Measurements from ENCODE around the gene PTPRC. TPM values are rescaled to one million over a fixed set of nuclear protein-coding genes. Genes with fewer than 3 reads are reported as not detected.

Gene PTPRC
- total RNA-seq, 3 donors from 2014 or later (not counting 1 experiment from before 2014, with no cell fraction given) = 1,142 to 1,334 (median 1,200) TPM

DNA sequence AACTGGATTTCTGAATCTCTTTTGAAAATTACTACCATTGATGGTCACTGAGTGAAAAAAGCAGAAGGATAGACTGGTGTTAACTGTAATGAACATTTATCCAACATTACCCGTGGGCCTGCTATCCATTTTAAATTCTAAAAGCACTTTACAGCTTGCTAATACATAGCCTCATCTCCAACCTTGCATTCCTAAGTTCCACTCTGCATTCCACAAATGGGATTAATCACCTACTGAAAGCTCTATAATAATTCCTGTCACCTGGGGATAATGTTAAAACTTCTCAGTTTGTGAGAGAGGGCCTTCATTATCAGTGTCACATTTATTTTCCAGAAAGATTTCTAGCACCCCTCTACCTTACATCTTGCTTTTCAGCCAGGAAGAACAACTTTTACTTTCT is 38.2 kb downstream of the PTPRC start:
- TF ChIP-seq, protein P1, sequence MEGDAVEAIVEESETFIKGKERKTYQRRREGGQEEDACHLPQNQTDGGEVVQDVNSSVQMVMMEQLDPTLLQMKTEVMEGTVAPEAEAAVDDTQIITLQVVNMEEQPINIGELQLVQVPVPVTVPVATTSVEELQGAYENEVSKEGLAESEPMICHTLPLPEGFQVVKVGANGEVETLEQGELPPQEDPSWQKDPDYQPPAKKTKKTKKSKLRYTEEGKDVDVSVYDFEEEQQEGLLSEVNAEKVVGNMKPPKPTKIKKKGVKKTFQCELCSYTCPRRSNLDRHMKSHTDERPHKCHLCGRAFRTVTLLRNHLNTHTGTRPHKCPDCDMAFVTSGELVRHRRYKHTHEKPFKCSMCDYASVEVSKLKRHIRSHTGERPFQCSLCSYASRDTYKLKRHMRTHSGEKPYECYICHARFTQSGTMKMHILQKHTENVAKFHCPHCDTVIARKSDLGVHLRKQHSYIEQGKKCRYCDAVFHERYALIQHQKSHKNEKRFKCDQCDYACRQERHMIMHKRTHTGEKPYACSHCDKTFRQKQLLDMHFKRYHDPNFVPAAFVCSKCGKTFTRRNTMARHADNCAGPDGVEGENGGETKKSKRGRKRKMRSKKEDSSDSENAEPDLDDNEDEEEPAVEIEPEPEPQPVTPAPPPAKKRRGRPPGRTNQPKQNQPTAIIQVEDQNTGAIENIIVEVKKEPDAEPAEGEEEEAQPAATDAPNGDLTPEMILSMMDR (IDR thresholded peaks at IDR 0.05) = no peak
- intact Hi-C loops (cut with micrococcal nuclease) = no loop called here
- ATAC-seq = no peak
- Mint-ChIP-seq H3K36me3 (peaks cover 16% of the 10 kb centered on the region), H3K9me3 (peaks cover 0 to 3% of the 10 kb centered on the region in 2 donors), H3K4me3 (peak overlapping the region; percentile 90), H3K27ac (peak overlapping the region; percentile 88 to 90), H3K27me3 (ENCODE audit: low read depth in 2 of 2) (no peaks in the 10 kb centered on the region), H3K4me1 (peaks cover 87 to 88% of the 10 kb centered on the region in 2 donors)
- WGBS (ENCODE audit: insufficient coverage) = 40% methylated on average over 1 of the region's 1 CpG
- Histone ChIP-seq H3K9me3 (ENCODE audit: control insufficient read depth, insufficient read depth, low read length) (no peaks in the 10 kb centered on the region), H3K4me3 (ENCODE audit: low read length) (no peak overlapping the region), H3K4me1 (ENCODE audit: control insufficient read depth, insufficient read depth, low read length) (peaks cover 35% of the 10 kb centered on the region), H3K36me3 (ENCODE audit: control insufficient read depth, insufficient read depth, low read length) (peaks cover 54% of the 10 kb centered on the region), H3K27me3 (ENCODE audit: control insufficient read depth, insufficient read depth, low read length) (no peaks in the 10 kb centered on the region), H3K27ac (ENCODE audit: low read length) (peak overlapping the region; percentile 90)
- no peak for DNase-seq

DNA sequence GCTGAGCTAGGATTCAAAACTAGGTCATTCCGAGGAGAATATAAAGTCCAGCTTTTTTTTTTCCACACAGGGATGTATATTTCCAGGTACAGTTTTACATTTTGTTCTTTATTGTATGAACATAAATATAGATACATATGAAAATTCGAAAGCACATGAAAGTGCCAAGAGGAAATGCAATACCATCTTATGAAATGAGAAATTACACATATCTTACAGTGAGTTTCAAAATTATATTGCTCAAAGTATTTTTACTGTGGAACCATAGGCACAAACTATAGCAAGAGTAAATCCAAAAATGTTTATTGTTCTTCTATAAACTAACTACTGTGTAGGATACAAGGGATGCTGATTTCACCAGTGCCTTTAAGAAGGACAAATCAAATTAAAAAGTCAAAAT is 39.0 kb downstream of the PTPRC start:
- H3K4me1 ChIP-seq (ENCODE audit: control insufficient read depth, insufficient read depth, low read length) = peaks cover 29% of the 10 kb centered on the region
- DNase-seq (no peak), ATAC-seq (no peak)
- H3K4me3 ChIP-seq (ENCODE audit: low read length) = no peak overlapping the region
- no peaks in the 10 kb centered on the region for H3K9me3 ChIP-seq (ENCODE audit: control insufficient read depth, insufficient read depth, low read length)
- TF ChIP-seq, protein P1 (IDR thresholded peaks at IDR 0.05) = no peak
- peaks cover 12% of the 10 kb centered on the region for H3K36me3 Mint-ChIP-seq
- H3K36me3 ChIP-seq (ENCODE audit: control insufficient read depth, insufficient read depth, low read length) = peaks cover 49% of the 10 kb centered on the region
- peak overlapping the region; percentile 88 to 90 for H3K27ac Mint-ChIP-seq
- no CpG with 5 or more reads among the region's 2 CpGs for WGBS (ENCODE audit: insufficient coverage)
- peaks cover 0 to 3% of the 10 kb centered on the region in 2 donors for H3K9me3 Mint-ChIP-seq
- intact Hi-C loops (cut with micrococcal nuclease) = no loop called here
- H3K4me3 Mint-ChIP-seq = peak overlapping the region; percentile 90
- H3K4me1 Mint-ChIP-seq = peaks cover 87 to 88% of the 10 kb centered on the region in 2 donors
- peak overlapping the region; percentile 90 for H3K27ac ChIP-seq (ENCODE audit: low read length)
- no peaks in the 10 kb centered on the region for H3K27me3 Mint-ChIP-seq (ENCODE audit: low read depth in 2 of 2)
- H3K27me3 ChIP-seq (ENCODE audit: control insufficient read depth, insufficient read depth, low read length) = no peaks in the 10 kb centered on the region

DNA sequence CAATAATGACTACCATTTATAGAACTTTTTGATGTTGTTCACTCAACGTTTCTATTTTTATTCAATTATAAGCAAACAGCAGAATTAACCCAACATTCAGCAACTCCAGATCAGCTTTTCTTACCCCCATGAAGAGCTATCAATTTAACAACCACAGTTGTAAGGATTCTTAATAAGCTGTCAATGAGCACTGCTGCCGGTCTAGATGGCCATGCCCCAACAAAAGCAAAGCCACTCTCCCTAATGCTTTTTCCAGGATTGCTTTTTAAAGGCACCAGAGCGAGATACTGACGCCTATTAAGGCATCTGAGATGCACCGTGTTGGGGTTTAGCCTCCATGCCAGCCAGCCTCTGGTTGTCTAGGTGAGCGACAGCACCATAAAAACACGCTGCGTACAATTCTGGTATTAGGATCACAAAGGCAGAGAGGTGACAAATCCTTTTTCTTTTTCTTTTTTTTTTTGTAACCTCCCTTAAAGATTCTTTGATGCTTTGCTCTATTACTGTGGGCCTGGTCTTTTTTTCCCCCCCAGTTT is 39.5 kb downstream of the PTPRC start:
- no peak overlapping the region for H3K4me3 ChIP-seq (ENCODE audit: low read length)
- Mint-ChIP-seq H3K9me3 (no peaks in the 10 kb centered on the region), H3K4me3 (peak overlapping the region; percentile 90), H3K4me1 (peaks cover 87 to 88% of the 10 kb centered on the region in 2 donors), H3K36me3 (peaks cover 7% of the 10 kb centered on the region), H3K27me3 (ENCODE audit: low read depth in 2 of 2) (no peaks in the 10 kb centered on the region), H3K27ac (peak overlapping the region; percentile 88 to 90)
- H3K9me3 ChIP-seq (ENCODE audit: control insufficient read depth, insufficient read depth, low read length) = no peaks in the 10 kb centered on the region
- 28% methylated on average over 8 of the region's 8 CpGs for WGBS (ENCODE audit: insufficient coverage)
- no peaks in the 10 kb centered on the region for H3K27me3 ChIP-seq (ENCODE audit: control insufficient read depth, insufficient read depth, low read length)
- ATAC-seq = peak in 1 of 3 donors; percentile 17
- TF ChIP-seq, protein P1 (IDR thresholded peaks at IDR 0.05) = no peak
- peaks cover 29% of the 10 kb centered on the region for H3K4me1 ChIP-seq (ENCODE audit: control insufficient read depth, insufficient read depth, low read length)
- peak in 1 of 2 donors; percentile 83 for DNase-seq
- H3K27ac ChIP-seq (ENCODE audit: low read length) = peak overlapping the region; percentile 90
- intact Hi-C loops (cut with micrococcal nuclease) = no loop called here
- peaks cover 45% of the 10 kb centered on the region for H3K36me3 ChIP-seq (ENCODE audit: control insufficient read depth, insufficient read depth, low read length)

DNA sequence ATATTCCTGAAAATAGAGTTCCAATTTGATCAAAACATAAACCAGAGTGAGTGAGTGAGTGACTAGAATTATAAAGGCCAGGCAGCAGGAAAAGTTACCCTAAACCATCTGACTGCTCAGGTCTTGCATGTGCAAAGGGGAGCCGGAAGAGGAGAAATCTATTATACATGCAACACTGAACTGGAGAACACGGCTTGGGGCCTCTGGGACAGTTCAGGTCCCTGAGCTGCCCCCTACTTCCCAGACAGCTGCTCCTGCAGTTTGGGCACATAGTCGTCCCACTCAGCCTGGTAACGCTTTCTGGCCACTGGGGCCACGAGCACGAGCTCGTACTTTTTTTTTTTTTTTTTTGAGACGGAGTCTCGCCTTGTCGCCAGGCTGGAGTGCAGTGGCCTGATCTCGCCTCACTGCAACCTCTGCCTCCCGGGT is 40.1 kb downstream of the PTPRC start:
- Mint-ChIP-seq H3K27ac (peak overlapping the region; percentile 88 to 90), H3K36me3 (peaks cover 7% of the 10 kb centered on the region), H3K27me3 (ENCODE audit: low read depth in 2 of 2) (no peaks in the 10 kb centered on the region), H3K4me3 (peak overlapping the region; percentile 90), H3K4me1 (peaks cover 87 to 90% of the 10 kb centered on the region in 2 donors), H3K9me3 (no peaks in the 10 kb centered on the region)
- WGBS (ENCODE audit: insufficient coverage) = 18% methylated on average over 12 of the region's 12 CpGs
- peak overlapping the region; percentile 3 for H3K4me3 ChIP-seq (ENCODE audit: low read length)
- H3K36me3 ChIP-seq (ENCODE audit: control insufficient read depth, insufficient read depth, low read length) = peaks cover 46% of the 10 kb centered on the region
- no peaks in the 10 kb centered on the region for H3K27me3 ChIP-seq (ENCODE audit: control insufficient read depth, insufficient read depth, low read length)
- ATAC-seq (peak in 1 of 3 donors; percentile 15), DNase-seq (peak; percentile 27 to 74)
- H3K27ac ChIP-seq (ENCODE audit: low read length) = peak overlapping the region; percentile 90
- no peaks in the 10 kb centered on the region for H3K9me3 ChIP-seq (ENCODE audit: control insufficient read depth, insufficient read depth, low read length)
- intact Hi-C loops (cut with micrococcal nuclease) = no loop called here
- TF ChIP-seq, protein P1 (IDR thresholded peaks at IDR 0.05) = no peak
- peaks cover 29% of the 10 kb centered on the region for H3K4me1 ChIP-seq (ENCODE audit: control insufficient read depth, insufficient read depth, low read length)

Data from natural killer cell (primary cell).